LNCAP (cell line): Measurements from ENCODE around the gene SLC44A4.

Source experiments
- CTCF ChIP-seq: fragments of 450-650 bp; IDR thresholded peaks from 2 replicates; pipeline ENCODE4 v1.5.1; 2017; ENCODE audit warnings: mild to moderate bottlenecking

Gene SLC44A4

GRCh38 chr6:31888276-31889258 is 9.8 kb upstream of the SLC44A4 start:
- peak; percentile 92 for TF ChIP-seq CTCF

- no peak for TF ChIP-seq CTCF
Measured at GRCh38 chr6:31887173-31888007, 8.6 kb upstream of the SLC44A4 start.

GRCh38 chr6:31886541-31886991 is 7.8 kb upstream of the SLC44A4 start:
- no peak for TF ChIP-seq CTCF

- TF ChIP-seq CTCF: no peak
Measured at GRCh38 chr6:31884528-31885035, 5.8 kb upstream of the SLC44A4 start.

- TF ChIP-seq CTCF: no peak
Measured at GRCh38 chr6:31883676-31884075, 4.9 kb upstream of the SLC44A4 start.

GRCh38 chr6:31882344-31882743 is 3.5 kb upstream of the SLC44A4 start:
- TF ChIP-seq CTCF: no peak

- TF ChIP-seq CTCF: no peak
Measured at GRCh38 chr6:31881136-31881859, 2.5 kb upstream of the SLC44A4 start.
